ENCODE data around the gene TOE1. TPM values are rescaled to one million over a fixed set of nuclear protein-coding genes. Genes with fewer than 3 reads are reported as not detected.

The TOE1 gene
- polyA plus RNA-seq, 1 donor from 2014 or later, result 16.8 TPM

- H3K27me3 ChIP-seq (ENCODE audit: insufficient read depth, low read depth, low read length), result no peaks in the 10 kb centered on the region
- H3K4me2 ChIP-seq (ENCODE audit: low read length), result no peak overlapping the region
- no peaks in the 10 kb centered on the region for H3K36me3 ChIP-seq (ENCODE audit: insufficient read depth, low read length)
- H3K4me3 ChIP-seq (ENCODE audit: low read length), result no peak overlapping the region
- H3K9me2 ChIP-seq (ENCODE audit: insufficient read depth, low read length), result no peaks in the 10 kb centered on the region
- H3K9me3 ChIP-seq (ENCODE audit: low read length), result no peaks in the 10 kb centered on the region
- no peaks in the 10 kb centered on the region for H4K20me1 ChIP-seq (ENCODE audit: insufficient read depth)
- no peaks in the 10 kb centered on the region for H3F3A ChIP-seq (ENCODE audit: insufficient read depth, low read length, poor library complexity, severe bottlenecking)
- no peak overlapping the region for H3K27ac ChIP-seq (ENCODE audit: low read length)
- no peak overlapping the region for H2AFZ ChIP-seq (ENCODE audit: low read depth, low read length)
- no peak overlapping the region for H3K9ac ChIP-seq (ENCODE audit: low read length)
- TF ChIP-seq CTCF (IDR thresholded peaks at IDR 0.05; ENCODE audit: poor library complexity, severe bottlenecking), result no peak
- no peaks in the 10 kb centered on the region for H3K79me2 ChIP-seq (replicated peaks; ENCODE audit: insufficient read depth, low read length)
Measured at GRCh38 chr1:45299296-45299695, 40.7 kb upstream of the TOE1 start.

GRCh38 chr1:45299981-45300668 lies 39.8 kb upstream of the TOE1 start:
- no peaks in the 10 kb centered on the region for H3K9me2 ChIP-seq (ENCODE audit: insufficient read depth, low read length)
- H3F3A ChIP-seq (ENCODE audit: insufficient read depth, low read length, poor library complexity, severe bottlenecking), result no peaks in the 10 kb centered on the region
- H3K36me3 ChIP-seq (ENCODE audit: insufficient read depth, low read length), result no peaks in the 10 kb centered on the region
- no peak overlapping the region for H3K27ac ChIP-seq (ENCODE audit: low read length)
- H3K9ac ChIP-seq (ENCODE audit: low read length), result no peak overlapping the region
- TF ChIP-seq EP300 (conservative IDR thresholded peaks at IDR 0.05; ENCODE audit: poor library complexity, severe bottlenecking) (no peak), REST (IDR thresholded peaks at IDR 0.05; ENCODE audit: borderline replicate concordance) (no peak), EZH2 (IDR thresholded peaks at IDR 0.05; ENCODE audit: borderline replicate concordance, insufficient read depth, low read length, poor library complexity, severe bottlenecking) (no peak), TAF1 (IDR thresholded peaks at IDR 0.05; ENCODE audit: low read depth) (no peak), RAD21 (conservative IDR thresholded peaks at IDR 0.05) (peak; percentile 92), CTCF (IDR thresholded peaks at IDR 0.05; ENCODE audit: poor library complexity, severe bottlenecking) (peak; percentile 93), SMC3 (conservative IDR thresholded peaks at IDR 0.05; ENCODE audit: poor library complexity) (peak; percentile 93), MXI1 (conservative IDR thresholded peaks at IDR 0.05; ENCODE audit: poor library complexity, severe bottlenecking) (no peak), POLR2AphosphoS5 (IDR thresholded peaks at IDR 0.05) (no peak)
- H3K27me3 ChIP-seq (ENCODE audit: insufficient read depth, low read depth, low read length), result no peaks in the 10 kb centered on the region
- H3K4me2 ChIP-seq (ENCODE audit: low read length), result no peak overlapping the region
- no peaks in the 10 kb centered on the region for H3K9me3 ChIP-seq (ENCODE audit: low read length)
- no peak overlapping the region for H3K4me3 ChIP-seq (ENCODE audit: low read length)
- no peak overlapping the region for H2AFZ ChIP-seq (ENCODE audit: low read depth, low read length)
- H3K79me2 ChIP-seq (replicated peaks; ENCODE audit: insufficient read depth, low read length), result no peaks in the 10 kb centered on the region
- H4K20me1 ChIP-seq (ENCODE audit: insufficient read depth), result no peaks in the 10 kb centered on the region

All from neural cell (in vitro differentiated cells).